Germinal center (tissue), 1 donor: Measurements from ENCODE around the gene CRACR2B.

Source experiments
- DNase-seq: peaks from one replicate; pipeline ENCODE4 v3.0.0; 2012; ENCODE audit warnings: mixed read lengths, low spot score

The CRACR2B gene

GRCh38 chr11:868802-869201 lies 41.1 kb downstream of the CRACR2B start:
- no peak for DNase-seq

- DNase-seq, result no peak
Measured at GRCh38 chr11:869399-870126, 41.8 kb downstream of the CRACR2B start.

- DNase-seq, result no peak
Measured at GRCh38 chr11:870127-870413, 42.4 kb downstream of the CRACR2B start.

GRCh38 chr11:870418-870817 lies 42.7 kb downstream of the CRACR2B start:
- DNase-seq, result no peak

- no peak for DNase-seq
Measured at GRCh38 chr11:871472-871871, 43.8 kb downstream of the CRACR2B start.

GRCh38 chr11:872799-873198 lies 45.1 kb downstream of the CRACR2B start:
- no peak for DNase-seq

- no peak for DNase-seq
Measured at GRCh38 chr11:873706-874105, 46.0 kb downstream of the CRACR2B start.

GRCh38 chr11:875203-875602 lies 47.5 kb downstream of the CRACR2B start:
- no peak for DNase-seq

- DNase-seq, result no peak
Measured at GRCh38 chr11:875769-876301, 48.1 kb downstream of the CRACR2B start.

GRCh38 chr11:876545-876944 lies 48.8 kb downstream of the CRACR2B start:
- DNase-seq, result no peak

GRCh38 chr11:877565-877964 lies 49.8 kb downstream of the CRACR2B start:
- no peak for DNase-seq

GRCh38 chr11:880447-880846 lies 52.7 kb downstream of the CRACR2B start:
- no peak for DNase-seq
